ENCODE measurements around the gene ST3GAL3.

DNA sequence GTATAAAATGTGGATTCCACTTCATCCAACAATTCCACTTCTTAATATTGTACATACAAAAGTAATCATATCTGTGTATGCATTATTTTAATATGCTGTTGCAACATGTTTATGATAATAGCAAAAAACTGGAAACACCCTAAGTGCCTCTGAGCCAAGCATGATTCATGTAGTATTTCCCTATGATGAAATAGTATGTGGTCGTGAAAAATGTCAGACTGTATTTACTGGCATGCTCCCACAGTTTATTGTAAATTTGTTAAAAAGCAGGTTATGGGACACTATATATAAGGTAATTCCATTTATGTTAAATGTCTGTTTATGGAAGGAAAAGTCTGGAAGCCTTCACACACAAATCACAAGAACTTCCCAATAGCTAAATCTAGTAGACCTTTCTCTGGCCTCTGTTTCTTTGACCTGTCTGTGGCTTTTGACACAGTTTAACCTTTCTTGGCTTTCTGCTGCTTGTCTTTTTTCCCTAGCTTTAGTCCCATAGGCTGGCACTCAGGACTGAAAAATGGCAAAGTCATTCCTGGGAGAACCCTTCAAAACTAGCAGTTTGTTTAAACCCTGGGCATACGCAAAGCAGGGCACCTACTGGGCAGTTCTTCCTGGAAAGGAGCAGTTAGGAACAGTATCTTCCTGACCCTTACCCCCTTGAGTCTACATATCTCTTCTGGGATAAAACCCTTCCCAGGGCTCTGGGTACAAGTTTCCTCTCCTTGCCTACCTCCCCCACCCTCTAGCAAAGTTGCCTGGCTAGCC is 160.8 kb downstream of the ST3GAL3 start:
- TF ChIP-seq, protein P1, sequence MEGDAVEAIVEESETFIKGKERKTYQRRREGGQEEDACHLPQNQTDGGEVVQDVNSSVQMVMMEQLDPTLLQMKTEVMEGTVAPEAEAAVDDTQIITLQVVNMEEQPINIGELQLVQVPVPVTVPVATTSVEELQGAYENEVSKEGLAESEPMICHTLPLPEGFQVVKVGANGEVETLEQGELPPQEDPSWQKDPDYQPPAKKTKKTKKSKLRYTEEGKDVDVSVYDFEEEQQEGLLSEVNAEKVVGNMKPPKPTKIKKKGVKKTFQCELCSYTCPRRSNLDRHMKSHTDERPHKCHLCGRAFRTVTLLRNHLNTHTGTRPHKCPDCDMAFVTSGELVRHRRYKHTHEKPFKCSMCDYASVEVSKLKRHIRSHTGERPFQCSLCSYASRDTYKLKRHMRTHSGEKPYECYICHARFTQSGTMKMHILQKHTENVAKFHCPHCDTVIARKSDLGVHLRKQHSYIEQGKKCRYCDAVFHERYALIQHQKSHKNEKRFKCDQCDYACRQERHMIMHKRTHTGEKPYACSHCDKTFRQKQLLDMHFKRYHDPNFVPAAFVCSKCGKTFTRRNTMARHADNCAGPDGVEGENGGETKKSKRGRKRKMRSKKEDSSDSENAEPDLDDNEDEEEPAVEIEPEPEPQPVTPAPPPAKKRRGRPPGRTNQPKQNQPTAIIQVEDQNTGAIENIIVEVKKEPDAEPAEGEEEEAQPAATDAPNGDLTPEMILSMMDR (IDR thresholded peaks at IDR 0.05): no peak
- TF ChIP-seq ZNF263 (CRISPR knock-in tag; IDR thresholded peaks at IDR 0.05; ENCODE audit: low read depth): no peak
- TF ChIP-seq ZNF423 (CRISPR knock-in tag; IDR thresholded peaks at IDR 0.05): no peak
- TF ChIP-seq GTF2I (CRISPR knock-in tag; conservative IDR thresholded peaks at IDR 0.05): no peak
- TF ChIP-seq TCF7 (CRISPR knock-in tag; IDR thresholded peaks at IDR 0.05; ENCODE audit: low read depth): no peak
- TF ChIP-seq E2F4 (CRISPR knock-in tag; IDR thresholded peaks at IDR 0.05; ENCODE audit: borderline replicate concordance, low read depth): no peak
- TF ChIP-seq ZNF121 (CRISPR knock-in tag; IDR thresholded peaks at IDR 0.05): no peak
- TF ChIP-seq USF2 (CRISPR knock-in tag; IDR thresholded peaks at IDR 0.05): no peak
- TF ChIP-seq, protein P2, sequence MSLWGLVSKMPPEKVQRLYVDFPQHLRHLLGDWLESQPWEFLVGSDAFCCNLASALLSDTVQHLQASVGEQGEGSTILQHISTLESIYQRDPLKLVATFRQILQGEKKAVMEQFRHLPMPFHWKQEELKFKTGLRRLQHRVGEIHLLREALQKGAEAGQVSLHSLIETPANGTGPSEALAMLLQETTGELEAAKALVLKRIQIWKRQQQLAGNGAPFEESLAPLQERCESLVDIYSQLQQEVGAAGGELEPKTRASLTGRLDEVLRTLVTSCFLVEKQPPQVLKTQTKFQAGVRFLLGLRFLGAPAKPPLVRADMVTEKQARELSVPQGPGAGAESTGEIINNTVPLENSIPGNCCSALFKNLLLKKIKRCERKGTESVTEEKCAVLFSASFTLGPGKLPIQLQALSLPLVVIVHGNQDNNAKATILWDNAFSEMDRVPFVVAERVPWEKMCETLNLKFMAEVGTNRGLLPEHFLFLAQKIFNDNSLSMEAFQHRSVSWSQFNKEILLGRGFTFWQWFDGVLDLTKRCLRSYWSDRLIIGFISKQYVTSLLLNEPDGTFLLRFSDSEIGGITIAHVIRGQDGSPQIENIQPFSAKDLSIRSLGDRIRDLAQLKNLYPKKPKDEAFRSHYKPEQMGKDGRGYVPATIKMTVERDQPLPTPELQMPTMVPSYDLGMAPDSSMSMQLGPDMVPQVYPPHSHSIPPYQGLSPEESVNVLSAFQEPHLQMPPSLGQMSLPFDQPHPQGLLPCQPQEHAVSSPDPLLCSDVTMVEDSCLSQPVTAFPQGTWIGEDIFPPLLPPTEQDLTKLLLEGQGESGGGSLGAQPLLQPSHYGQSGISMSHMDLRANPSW (CRISPR knock-in tag; conservative IDR thresholded peaks at IDR 0.05; ENCODE audit: low read depth): no peak
- no peak for TF ChIP-seq TEAD4 (CRISPR knock-in tag; IDR thresholded peaks at IDR 0.05)
- no peak for TF ChIP-seq SP1 (CRISPR knock-in tag; conservative IDR thresholded peaks at IDR 0.05)
- TF ChIP-seq MAX (CRISPR knock-in tag; IDR thresholded peaks at IDR 0.05): no peak
- TF ChIP-seq CREM (CRISPR knock-in tag; IDR thresholded peaks at IDR 0.05): no peak
- no peak for TF ChIP-seq ZNF232 (CRISPR knock-in tag; IDR thresholded peaks at IDR 0.05)

Measured in WTC11 (cell line).